OCI-LY7 (cell line): Measurements from ENCODE around the gene GPHA2. TPM values are rescaled to one million over a fixed set of nuclear protein-coding genes. Genes with fewer than 3 reads are reported as not detected.

Source experiments
- BruUV-seq: library from RNA; stranded (reverse); fragments of 400-500 nt; replicated peaks from 2 replicates; lab custom pipeline; 2021; lab: Mats Ljungman, UMichigan
- CTCF ChIA-PET: fragments of 300-600 bp; sonication (Branson Sonifier 250); formaldehyde crosslinking; loops from one replicate; lab custom pipeline; 2022; ENCODE audit warnings: antibody characterized with exemption; ENCODE audit not compliant: unreplicated experiment; lab: Charles Lee
- POLR2A ChIA-PET: fragments of 300-600 bp; sonication (Branson Sonifier 250); formaldehyde crosslinking; loops from one replicate; lab custom pipeline; 2022; ENCODE audit warnings: antibody characterized with exemption; lab: Charles Lee
- DNase-seq: peaks from one replicate; pipeline ENCODE4 v3.0.0-alpha.2; 2015; ENCODE audit warnings: low spot score
- H2AFZ ChIP-seq: fragments of 200-600 bp; sonication (generic), shearing (Covaris generic); 2 replicates; pipeline ENCODE4 v1.6.1; 2014; ENCODE audit warnings: mild to moderate bottlenecking, antibody characterized with exemption, low read length, moderate library complexity
- H3K27ac ChIP-seq: fragments of 200-600 bp; sonication (generic); 2 replicates; pipeline ENCODE4 v1.5.1; 2014; ENCODE audit warnings: mixed run types, low read depth, mild to moderate bottlenecking, moderate library complexity, low read length, inconsistent platforms; ENCODE audit not compliant: poor library complexity, severe bottlenecking
- H3K36me3 ChIP-seq: fragments of 200-600 bp; sonication (generic); 2 replicates; pipeline ENCODE4 v1.6.1; 2014; ENCODE audit warnings: mild to moderate bottlenecking, antibody characterized with exemption, low read length, moderate library complexity, mixed read lengths; ENCODE audit not compliant: insufficient read depth
- H3K4me1 ChIP-seq: fragments of 200-600 bp; sonication (generic); 2 replicates; pipeline ENCODE4 v1.5.1; 2014; ENCODE audit warnings: mild to moderate bottlenecking, low read length; ENCODE audit not compliant: insufficient read depth, poor library complexity, severe bottlenecking
- H3K4me2 ChIP-seq: fragments of 200-600 bp; sonication (generic); 2 replicates; pipeline ENCODE4 v1.6.1; 2014; ENCODE audit warnings: mild to moderate bottlenecking, low read length
- H3K4me3 ChIP-seq: fragments of 200-600 bp; sonication (generic); 2 replicates; pipeline ENCODE4 v1.5.1; 2014; ENCODE audit warnings: mild to moderate bottlenecking, low read depth, low read length; ENCODE audit not compliant: poor library complexity, severe bottlenecking
- H3K79me2 ChIP-seq: fragments of 200-600 bp; sonication (generic); 2 replicates; pipeline ENCODE4 v1.6.1; 2016; ENCODE audit warnings: low read depth, mild to moderate bottlenecking, low read length, moderate library complexity, mixed read lengths; ENCODE audit not compliant: insufficient read depth
- H3K9me2 ChIP-seq: fragments of 200-600 bp; sonication (generic); 2 replicates; pipeline ENCODE4 v1.6.1; 2016; ENCODE audit warnings: mild to moderate bottlenecking, low read length, mixed read lengths; ENCODE audit not compliant: insufficient read depth
- H3K9me3 ChIP-seq: fragments of 200-600 bp; sonication (generic); 2 replicates; pipeline ENCODE4 v1.6.1; 2014; ENCODE audit warnings: mild to moderate bottlenecking, mixed run types, low read length, mixed read lengths
- H4K20me1 ChIP-seq: fragments of 200-600 bp; sonication (generic); 2 replicates; pipeline ENCODE4 v1.6.1; 2014; ENCODE audit warnings: mild to moderate bottlenecking, antibody characterized with exemption, low read length, moderate library complexity, mixed read lengths; ENCODE audit not compliant: insufficient read depth
- CTCF ChIP-seq: fragments of 200-600 bp; sonication (generic); conservative IDR thresholded peaks from 2 replicates; pipeline ENCODE4 v1.5.1; 2014; ENCODE audit warnings: mild to moderate bottlenecking, antibody characterized with exemption, low read length, moderate library complexity, mixed read lengths
- EZH2phosphoT487 ChIP-seq: fragments of 200-600 bp; sonication (generic); IDR thresholded peaks from 2 replicates; pipeline ENCODE4 v1.6.1; 2018; ENCODE audit warnings: low read depth, borderline replicate concordance, mild to moderate bottlenecking, mixed run types, antibody characterized with exemption, low read length, moderate library complexity, mixed read lengths
- intact Hi-C: fragments of 100-400 bp; cut with micrococcal nuclease; formaldehyde crosslinking; loops from one replicate; pipeline ENCODE4 v1.10.0; 2022; ENCODE audit not compliant: unreplicated experiment
- total RNA-seq, 2 experiments: library from RNA; depleted of rRNA in 1 of 2; stranded (reverse); fragments of >200 nt in 1 of 2; shearing (Covaris generic) in 1 of 2; gene quantifications; 2 replicates each; pipeline ENCODE4 v1.2.3, GENCODE V29; 2014 to 2022

The GPHA2 gene
- total RNA-seq, 2 experiments from 2014 or later = not detected

GRCh38 chr11:64894070-64894811 lies 41.5 kb downstream of the GPHA2 start:
- ChIA-PET CTCF (interaction anchor here (1.0 to 1.3 kb wide), 2 partner anchors 45 to 46 kb away, joined by 5 read pairs; no protein-coding TSS in a partner anchor), POLR2A (interaction anchor here (1.3 kb wide), 1 partner anchor 46 kb away, joined by 7 read pairs; no protein-coding TSS in a partner anchor)
- H3K4me2 ChIP-seq = no peak overlapping the region
- no peaks in the 10 kb centered on the region for H3K79me2 ChIP-seq
- H3K9me3 ChIP-seq = no peaks in the 10 kb centered on the region
- peak; percentile 90 for DNase-seq
- H3K4me1 ChIP-seq = peaks cover 7% of the 10 kb centered on the region
- H2AFZ ChIP-seq = no peak overlapping the region
- no peak overlapping the region for H3K27ac ChIP-seq
- TF ChIP-seq CTCF = peak; percentile 94
- TF ChIP-seq EZH2phosphoT487 = no peak
- no peaks in the 10 kb centered on the region for H4K20me1 ChIP-seq
- H3K4me3 ChIP-seq = no peak overlapping the region
- intact Hi-C loops = loop anchor here (1.0 to 5.0 kb wide), 2 partner anchors 47 to 107 kb away; no protein-coding TSS in a partner anchor
- H3K36me3 ChIP-seq = peaks cover 8% of the 10 kb centered on the region; the same call in 1 of the 2 replicates
- H3K9me2 ChIP-seq = no peaks in the 10 kb centered on the region
- BruUV-seq = no TSS peak

GRCh38 chr11:64893194-64894069 lies 42.3 kb downstream of the GPHA2 start:
- POLR2A ChIA-PET = interaction anchor here (1.3 to 2.0 kb wide), 2 partner anchors 45 kb away, joined by 4 to 7 read pairs; no protein-coding TSS in a partner anchor
- Histone ChIP-seq H3K79me2 (no peaks in the 10 kb centered on the region), H3K9me2 (no peaks in the 10 kb centered on the region), H3K27ac (no peak overlapping the region), H2AFZ (no peak overlapping the region), H3K36me3 (peaks cover 5% of the 10 kb centered on the region; the same call in 1 of the 2 replicates), H4K20me1 (no peaks in the 10 kb centered on the region), H3K4me1 (peaks cover 12% of the 10 kb centered on the region), H3K4me2 (no peak overlapping the region), H3K9me3 (no peaks in the 10 kb centered on the region), H3K4me3 (no peak overlapping the region)
- TF ChIP-seq CTCF = no peak
- no peak for TF ChIP-seq EZH2phosphoT487
- no TSS peak for BruUV-seq
- intact Hi-C loops = loop anchor here (1.0 to 5.0 kb wide), 2 partner anchors 46 to 106 kb away; no protein-coding TSS in a partner anchor
- CTCF ChIA-PET = interaction anchor here (1.0 to 2.9 kb wide), 4 partner anchors 10 to 45 kb away, joined by 4 to 9 read pairs (median 5); no protein-coding TSS in a partner anchor
- no peak for DNase-seq
